ENCODE measurements around the gene GPM6B.

GPM6B gene

GRCh38 chrX:13824746-13825145 lies 7.9 kb upstream of the GPM6B start:
- no peak for TF ChIP-seq CTCF (conservative IDR thresholded peaks at IDR 0.05)
- TF ChIP-seq ZFX (IDR thresholded peaks at IDR 0.05), result no peak
- H3K27ac ChIP-seq, result no peak overlapping the region

- no peak overlapping the region for H3K27ac ChIP-seq
- no peak for TF ChIP-seq CTCF (conservative IDR thresholded peaks at IDR 0.05)
- no peak for TF ChIP-seq ZFX (IDR thresholded peaks at IDR 0.05)
Measured at GRCh38 chrX:13821738-13822137, 4.8 kb upstream of the GPM6B start.

GRCh38 chrX:13816176-13816575 lies 717 bp downstream of the GPM6B start:
- TF ChIP-seq CTCF (conservative IDR thresholded peaks at IDR 0.05), result no peak
- TF ChIP-seq ZFX (IDR thresholded peaks at IDR 0.05), result no peak
- no peak overlapping the region for H3K27ac ChIP-seq

GRCh38 chrX:13815664-13816063 lies 1.2 kb downstream of the GPM6B start:
- H3K27ac ChIP-seq, result no peak overlapping the region
- TF ChIP-seq CTCF (conservative IDR thresholded peaks at IDR 0.05), result no peak
- TF ChIP-seq ZFX (IDR thresholded peaks at IDR 0.05), result no peak

GRCh38 chrX:13808865-13809264 lies 8.0 kb downstream of the GPM6B start:
- H3K27ac ChIP-seq, result no peak overlapping the region
- TF ChIP-seq ZFX (IDR thresholded peaks at IDR 0.05), result no peak
- no peak for TF ChIP-seq CTCF (conservative IDR thresholded peaks at IDR 0.05)

- no peak for TF ChIP-seq ZFX (IDR thresholded peaks at IDR 0.05)
- TF ChIP-seq CTCF (conservative IDR thresholded peaks at IDR 0.05), result no peak
- no peak overlapping the region for H3K27ac ChIP-seq
Measured at GRCh38 chrX:13808293-13808692, 8.6 kb downstream of the GPM6B start.

GRCh38 chrX:13805241-13805640 lies 11.7 kb downstream of the GPM6B start:
- H3K27ac ChIP-seq, result no peak overlapping the region
- TF ChIP-seq CTCF (conservative IDR thresholded peaks at IDR 0.05) (peak; percentile 13; the same call in 1 of the 2 replicates), ZFX (IDR thresholded peaks at IDR 0.05) (no peak)

Measured in C4-2B (cell line).